ENCODE data around the gene RASSF7. TPM values are rescaled to one million over a fixed set of nuclear protein-coding genes. Genes with fewer than 3 reads are reported as not detected.

Gene RASSF7
- total and polyA plus RNA-seq, 2 of the 8 experiments (the other 6 are each of a cell fraction or from before 2014, with no cell fraction given): 22.3 to 43.9 TPM

GRCh38 chr11:514606-515005 lies 46.2 kb upstream of the RASSF7 start:
- no peak overlapping the region for H3K9ac ChIP-seq (replicated peaks in 1 of 4; ENCODE audit: extremely low read depth in 1 of 4, low read depth in 3 of 4, low read length in 3 of 4)
- POLR2A ChIA-PET (ENCODE audit: partially characterized antibody): no interaction called here
- FAIRE-seq: no peak

More at GRCh38 chr11:514606-515005, 46.2 kb upstream of the RASSF7 start:
- Histone ChIP-seq H3K23ac (ENCODE audit: insufficient read length) (no peak overlapping the region), H4K91ac (replicated peaks; ENCODE audit: insufficient read length, low read length) (no peak overlapping the region), H3K4me1 (replicated peaks in 1 of 4; ENCODE audit: control insufficient read depth in 3 of 4, insufficient read depth in 4 of 4, low read length in 3 of 4) (no peaks in the 10 kb centered on the region), H3K79me1 (ENCODE audit: low read depth, low read length) (no peaks in the 10 kb centered on the region; the same call in 1 of the 2 replicates), H3K56ac (replicated peaks; ENCODE audit: insufficient read length, low read depth, low read length) (no peak overlapping the region), H3K27me3 (replicated peaks in 1 of 4; ENCODE audit: control insufficient read depth in 3 of 4, extremely low read depth in 1 of 4, insufficient read depth in 3 of 4, low read length in 3 of 4) (0 out of 7 replicates have a peak, but pooled peaks cover 0 to 3% (median 0%) of the 10 kb centered on the region in 4 experiments), H2AK5ac (ENCODE audit: low read depth, low read length) (no peak overlapping the region), H2BK20ac (ENCODE audit: low read length) (no peak overlapping the region), H2BK5ac (ENCODE audit: low read depth, low read length) (no peak overlapping the region), H4K20me1 (replicated peaks in 1 of 2; ENCODE audit: control insufficient read depth in 1 of 2, insufficient read depth in 2 of 2, low read length in 2 of 2) (peaks cover 0 to 2% of the 10 kb centered on the region in 2 experiments), H3K23me2 (ENCODE audit: low read depth, low read length) (no peaks in the 10 kb centered on the region), H3K27ac (ENCODE audit: low read depth, low read length) (no peak overlapping the region), H3K14ac (ENCODE audit: insufficient read length) (no peak overlapping the region), H3K36me3 (ENCODE audit: control insufficient read depth in 2 of 4, insufficient read depth in 4 of 4, low read length in 3 of 4) (no peaks in the 10 kb centered on the region; a peak in 1 of 8 replicates), H3K9me3 (ENCODE audit: insufficient read depth in 2 of 2, low read depth in 1 of 2, low read length in 1 of 2) (peaks cover 4 to 14% of the 10 kb centered on the region in 2 experiments; a peak in 1 of 4 replicates), H2BK15ac (ENCODE audit: low read length) (no peak overlapping the region), H2AFZ (ENCODE audit: low read length) (no peak overlapping the region), H3K79me2 (ENCODE audit: control insufficient read depth in 1 of 2, insufficient read depth in 2 of 2, low read length in 2 of 2) (no peaks in the 10 kb centered on the region), H4K5ac (ENCODE audit: insufficient read length, low read depth, low read length) (no peak overlapping the region), H2BK12ac (ENCODE audit: low read depth, low read length) (no peak overlapping the region), H3K4ac (replicated peaks; ENCODE audit: insufficient read length, low read depth, low read length) (no peak overlapping the region), H3K18ac (ENCODE audit: extremely low read depth, low read length) (no peak overlapping the region), H3K4me3 (ENCODE audit: extremely low read depth in 1 of 4, insufficient read depth in 2 of 4, low read depth in 3 of 4, low read length in 4 of 4) (no peak overlapping the region), H2BK120ac (replicated peaks; ENCODE audit: low read depth, low read length) (no peak overlapping the region), H4K8ac (ENCODE audit: extremely low read depth, insufficient read depth, low read length) (no peak overlapping the region), H3K4me2 (ENCODE audit: insufficient read depth in 1 of 2, low read depth in 2 of 2, low read length in 2 of 2) (no peak overlapping the region)
- CTCF ChIA-PET (ENCODE audit: partially characterized antibody): no interaction called here
- WGBS, 2 experiments (ENCODE audit: extremely low coverage in 1 of 2, insufficient coverage in 1 of 2, insufficient read length in 1 of 2, insufficient replicate concordance in 2 of 2, low coverage in 1 of 2, low lambda C conversion rate in 2 of 2, missing lambda C conversion rate in 1 of 2): 94% methylated on average over 10 of the region's 10 CpGs; no CpG with 5 or more reads in 1 of the 2 experiments
- TF ChIP-seq KDM1A (IDR thresholded peaks at IDR 0.05; ENCODE audit: borderline replicate concordance, low read length) (no peak), CHD2 (IDR thresholded peaks at IDR 0.05; ENCODE audit: low read length) (no peak), GTF2F1 (IDR thresholded peaks at IDR 0.05; ENCODE audit: borderline replicate concordance, low read depth, low read length) (no peak), SIX5 (IDR thresholded peaks at IDR 0.05; ENCODE audit: low read depth, low read length) (no peak), CTBP2 (IDR thresholded peaks at IDR 0.05; ENCODE audit: borderline replicate concordance, insufficient read depth, insufficient read length, low read length) (no peak)
- no peak for DNase-seq (ENCODE audit: low read depth in 1 of 2, low spot score in 2 of 2)
